GM12875 (cell line): ENCODE measurements around the gene TBL1X.
"Not testable (repeated sequence)": the region's sequence is repeated elsewhere in the genome, so short reads cannot be mapped to it uniquely, and the experiment has no call there.

Experiments
- H3K4me3 ChIP-seq: one replicate; pipeline ENCODE4 v1.5.1; 2011; ENCODE audit warnings: low read depth, low read length, control low read depth
- CTCF ChIP-seq: IDR thresholded peaks from 2 replicates; pipeline ENCODE4 v1.5.1; 2011; ENCODE audit warnings: low read depth, mild to moderate bottlenecking, control low read depth, inconsistent platforms, low read length, moderate library complexity, borderline replicate concordance; ENCODE audit not compliant: insufficient read depth

Gene TBL1X

GRCh38 chrX:9431281-9431680 lies 33.6 kb upstream of the TBL1X start:
- TF ChIP-seq CTCF = no peak
- no peak overlapping the region for H3K4me3 ChIP-seq

GRCh38 chrX:9433596-9433995 lies 31.3 kb upstream of the TBL1X start:
- no peak for TF ChIP-seq CTCF
- H3K4me3 ChIP-seq = no peak overlapping the region

GRCh38 chrX:9434051-9434550 lies 30.8 kb upstream of the TBL1X start:
- H3K4me3 ChIP-seq = no peak overlapping the region
- no peak for TF ChIP-seq CTCF

GRCh38 chrX:9435086-9435485 lies 29.8 kb upstream of the TBL1X start:
- H3K4me3 ChIP-seq = not testable (repeated sequence)

- no peak overlapping the region for H3K4me3 ChIP-seq
- no peak for TF ChIP-seq CTCF
Measured at GRCh38 chrX:9436812-9437211, 28.0 kb upstream of the TBL1X start.

GRCh38 chrX:9438933-9439494 lies 25.8 kb upstream of the TBL1X start:
- no peak for TF ChIP-seq CTCF
- H3K4me3 ChIP-seq = no peak overlapping the region

- no peak for TF ChIP-seq CTCF
- H3K4me3 ChIP-seq = no peak overlapping the region
Measured at GRCh38 chrX:9440116-9440844, 24.6 kb upstream of the TBL1X start.
